K562 (cell line): ENCODE results near the gene ERBB4. TPM values are rescaled to one million over a fixed set of nuclear protein-coding genes. Genes with fewer than 3 reads are reported as not detected.

Experiments
- ATAC-seq: fragments of 200-7000 bp; cut with Tn5 transposase; 3 replicates; pipeline ENCODE4 v1.9.1; 2020; ENCODE audit warnings: moderate library complexity
- BruUV-seq: library from RNA; stranded (reverse); fragments of 400-500 nt; replicated peaks from 2 replicates; lab custom pipeline; 2021; lab: Mats Ljungman, UMichigan
- CTCF ChIA-PET: fragments of 300-600 bp; formaldehyde crosslinking; extraction: SDS; loops from one replicate; lab custom pipeline; 2021; ENCODE audit warnings: low intra/inter-chr PET ratio; lab: Yijun Ruan, JAX
- POLR2A ChIA-PET: fragments of 300-600, 350-650 bp; sonication (Branson Sonifier 250); formaldehyde crosslinking; extraction: SDS; loops from one replicate; lab custom pipeline; 2021; ENCODE audit warnings: antibody characterized with exemption, inconsistent platforms; lab: Yijun Ruan, JAX
- DNase-seq, 4 experiments: peaks; one replicate each; pipeline versions ENCODE4 v3.0.0 to v3.0.0-alpha.2; 2011 to 2018; ENCODE audit warnings: low spot score in 3 of 4, mixed read lengths in 3 of 4; ENCODE audit errors: extremely low read depth in 1 of 4
- FAIRE-seq: peaks from 2 replicates; lab custom pipeline; 2011; peaks lifted over from hg19 to GRCh38; lab: Jason Lieb, UNC
- H2AFZ ChIP-seq: 2 replicates; pipeline ENCODE4 v1.6.0; 2011; ENCODE audit warnings: low read depth, low read length, control low read depth, inconsistent platforms
- H3K27ac ChIP-seq: fragments of 200-600 bp; 3 replicates; pipeline ENCODE4 v1.8.0; 2011; ENCODE audit warnings: low read depth, mild to moderate bottlenecking, control low read depth, inconsistent platforms, low read length, moderate library complexity, mixed read lengths; ENCODE audit errors: extremely low read depth
- H3K27me3 ChIP-seq, 2 experiments: fragments of 300-600 bp in 1 of 2; 2 replicates in 1 of 2; 3 replicates in 1 of 2; pipeline versions ENCODE4 v1.6.0 to v1.8.0; 2011; ENCODE audit warnings: inconsistent platforms in 2 of 2, low read length in 2 of 2, mild to moderate bottlenecking in 1 of 2, mixed read lengths in 1 of 2, moderate library complexity in 1 of 2; ENCODE audit not compliant: control insufficient read depth in 2 of 2, insufficient read depth in 2 of 2
- H3K36me3 ChIP-seq: fragments of 300-600 bp; 3 replicates; pipeline ENCODE4 v1.8.0; 2011; ENCODE audit warnings: mild to moderate bottlenecking, low read length, inconsistent platforms; ENCODE audit not compliant: control insufficient read depth, insufficient read depth
- H3K4me1 ChIP-seq, 2 experiments: fragments of 200-600 bp in 1 of 2; replicated peaks in 1 of 2; 2 replicates in 1 of 2; 3 replicates in 1 of 2; pipeline versions ENCODE4 v1.5.1 to v1.8.0; 2011; ENCODE audit warnings: inconsistent platforms in 2 of 2, low read length in 2 of 2, mild to moderate bottlenecking in 1 of 2, mixed read lengths in 1 of 2, moderate library complexity in 1 of 2; ENCODE audit not compliant: control insufficient read depth in 2 of 2, insufficient read depth in 2 of 2
- H3K4me2 ChIP-seq: 2 replicates; pipeline ENCODE4 v1.6.1; 2011; ENCODE audit warnings: low read length, control low read depth, inconsistent platforms, mixed read lengths; ENCODE audit not compliant: insufficient read depth
- H3K4me3 ChIP-seq: fragments of 200-600 bp; sonication (generic), shearing (Covaris generic); 2 replicates; pipeline ENCODE4 v1.5.1; 2016; ENCODE audit warnings: control low read depth, inconsistent platforms
- H3K79me2 ChIP-seq: fragments of 200-600 bp; 3 replicates; pipeline ENCODE4 v1.8.0; 2011; ENCODE audit warnings: low read length, inconsistent platforms; ENCODE audit not compliant: control insufficient read depth, insufficient read depth
- H3K9ac ChIP-seq, 2 experiments: 2 replicates each; pipeline versions ENCODE4 v1.6.0 to v1.6.1; 2011; ENCODE audit warnings: low read depth in 2 of 2, low read length in 2 of 2, control low read depth in 1 of 2, inconsistent platforms in 1 of 2, mild to moderate bottlenecking in 1 of 2, mixed read lengths in 1 of 2; ENCODE audit not compliant: insufficient read depth in 1 of 2
- H3K9me1 ChIP-seq: one replicate; pipeline ENCODE4 v1.6.0; 2011; ENCODE audit warnings: inconsistent platforms, mild to moderate bottlenecking, low read length, moderate library complexity; ENCODE audit not compliant: control insufficient read depth, insufficient read depth
- H3K9me3 ChIP-seq: replicated peaks from 2 replicates; pipeline ENCODE4 v1.5.1; 2011; ENCODE audit warnings: low read depth, low read length, inconsistent platforms; ENCODE audit not compliant: control insufficient read depth, insufficient read depth
- H4K20me1 ChIP-seq: replicated peaks from 2 replicates; pipeline ENCODE4 v1.6.1; 2011; ENCODE audit warnings: low read length, inconsistent platforms, mixed read lengths; ENCODE audit not compliant: control insufficient read depth, insufficient read depth
- BRCA1 ChIP-seq, 2 experiments: fragments of 450-650 bp in 1 of 2; sonication (generic) in 1 of 2; formaldehyde crosslinking in 1 of 2; IDR thresholded peaks; 2 replicates each; pipeline versions ENCODE4 v1.5.0 to v1.6.1; 2017 to 2020; ENCODE audit warnings: mild to moderate bottlenecking in 1 of 2, missing genetic modification reagents in 1 of 2
- GATAD2B ChIP-seq: fragments of 450-650 bp; IDR thresholded peaks from 2 replicates; pipeline ENCODE4 v1.6.1; 2017; ENCODE audit warnings: mild to moderate bottlenecking, borderline replicate concordance
- HOXB6 ChIP-seq: fragments of 250-450 bp; sonication (Bioruptor Pico); IDR thresholded peaks from 2 replicates; pipeline ENCODE4 v1.5.1; 2022; ENCODE audit warnings: mild to moderate bottlenecking, borderline replicate concordance
- KDM1A ChIP-seq, 2 experiments: fragments of 450-650 bp; IDR thresholded peaks; 2 replicates each; pipeline ENCODE4 v1.6.1; 2016; ENCODE audit warnings: mild to moderate bottlenecking in 2 of 2
- ZEB2 ChIP-seq: fragments of 450-650 bp; IDR thresholded peaks from 2 replicates; pipeline ENCODE4 v1.6.1; 2016
- ZNF347 ChIP-seq: fragments of 450-650 bp; formaldehyde crosslinking; IDR thresholded peaks from 2 replicates; pipeline ENCODE4 v1.4.0; 2020; ENCODE audit warnings: low read depth, mild to moderate bottlenecking, moderate library complexity
- WGBS: fragments of 100-300 bp; shearing (Covaris generic); methylation state at CpG from one replicate; pipeline ENCODE4 v1.1.6; 2016; ENCODE audit warnings: low coverage, mixed read lengths; ENCODE audit not compliant: insufficient coverage; ENCODE audit errors: missing lambda C conversion rate; 5-methylcytosine and 5-hydroxymethylcytosine counted together
- in situ Hi-C: fragments of 300-500 bp; cut with MboI; formaldehyde crosslinking; loops from 4 replicates; pipeline ENCODE4 v1.15.0; 2018; ENCODE audit warnings: inconsistent platforms, mixed read lengths
- intact Hi-C: fragments of 100-400 bp; cut with micrococcal nuclease; formaldehyde crosslinking; loops from 2 replicates; pipeline ENCODE4 v1.14.2; 2022
- polyA plus RNA-seq, 8 experiments: library from polyadenylated mRNA; depleted of rRNA in 4 of 8; stranded (reverse) in 5 of 8; unstranded in 3 of 8; fragments of >200 nt; fragmentation: Nextera tagmentation in 2 of 8; fragmentation: Illumina TruSeq in 1 of 8; extraction: Ambion mirVana in 2 of 8; extraction: Trizol in 1 of 8; gene quantifications; 2 replicates each; pipeline versions ENCODE4 v1.2.1 to v1.2.3, GENCODE V29; 2011 to 2014; ENCODE audit warnings: inconsistent platforms in 1 of 8, missing spikeins in 1 of 8
- total RNA-seq, 7 experiments: library from RNA; depleted of rRNA in 6 of 7; stranded (reverse); fragments of >200 nt in 6 of 7; fragmentation: Illumina TruSeq in 2 of 7; extraction: Trizol in 2 of 7; gene quantifications; 2 replicates each; pipeline versions ENCODE4 v1.2.1 to v1.2.3, GENCODE V29; 2011 to 2021; ENCODE audit warnings: low replicate concordance in 1 of 7
- TF ChIP-seq, protein P1 (sequence below): fragments of 250-450 bp; sonication (Bioruptor Pico); IDR thresholded peaks from 2 replicates; pipeline ENCODE4 v1.8.0; 2021; ENCODE audit warnings: mild to moderate bottlenecking, moderate library complexity
- TF ChIP-seq, protein P2 (sequence below): fragments of 450-650 bp; formaldehyde crosslinking; IDR thresholded peaks from 2 replicates; pipeline ENCODE4 v1.4.0; 2020; ENCODE audit warnings: mild to moderate bottlenecking, moderate library complexity

ERBB4 gene
- total and polyA plus RNA-seq, 9 of the 15 experiments (the other 6 are each of a cell fraction or from before 2014, with no cell fraction given): not detected

DNA sequence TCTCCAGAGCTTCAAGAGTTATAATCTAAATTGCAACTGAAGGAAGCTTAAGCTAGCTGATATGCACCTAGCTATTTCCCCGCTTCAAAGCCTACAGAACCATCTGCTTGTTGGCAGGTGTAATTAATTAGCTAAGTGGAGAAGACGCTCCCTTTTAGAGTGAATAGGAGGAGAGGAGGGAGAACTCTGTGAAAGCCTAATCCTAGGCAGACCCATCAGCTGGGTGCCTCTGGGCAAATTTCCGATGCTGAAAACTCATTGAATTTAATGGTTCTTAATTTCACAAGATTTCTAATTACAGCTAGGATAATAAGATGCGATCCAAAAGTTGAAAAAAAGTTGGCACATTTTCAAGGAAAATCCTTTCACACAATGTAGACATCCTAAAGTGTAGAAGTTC is 735.9 kb downstream of the ERBB4 start:
- FAIRE-seq (no peak), ATAC-seq (no peak), DNase-seq (no peak)
- no peak overlapping the region for H2AFZ ChIP-seq
- no TSS peak for BruUV-seq
- no peak for TF ChIP-seq ZEB2
- TF ChIP-seq, protein P1, sequence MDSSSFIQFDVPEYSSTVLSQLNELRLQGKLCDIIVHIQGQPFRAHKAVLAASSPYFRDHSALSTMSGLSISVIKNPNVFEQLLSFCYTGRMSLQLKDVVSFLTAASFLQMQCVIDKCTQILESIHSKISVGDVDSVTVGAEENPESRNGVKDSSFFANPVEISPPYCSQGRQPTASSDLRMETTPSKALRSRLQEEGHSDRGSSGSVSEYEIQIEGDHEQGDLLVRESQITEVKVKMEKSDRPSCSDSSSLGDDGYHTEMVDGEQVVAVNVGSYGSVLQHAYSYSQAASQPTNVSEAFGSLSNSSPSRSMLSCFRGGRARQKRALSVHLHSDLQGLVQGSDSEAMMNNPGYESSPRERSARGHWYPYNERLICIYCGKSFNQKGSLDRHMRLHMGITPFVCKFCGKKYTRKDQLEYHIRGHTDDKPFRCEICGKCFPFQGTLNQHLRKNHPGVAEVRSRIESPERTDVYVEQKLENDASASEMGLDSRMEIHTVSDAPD (CRISPR knock-in tag): no peak
- no peaks in the 10 kb centered on the region for H4K20me1 ChIP-seq
- H3K9ac ChIP-seq: no peak overlapping the region
- H3K4me3 ChIP-seq: no peak overlapping the region
- in situ Hi-C loops: no loop called here
- H3K4me2 ChIP-seq: no peak overlapping the region
- no peaks in the 10 kb centered on the region for H3K36me3 ChIP-seq
- WGBS: 0% methylated on average over 4 of the region's 4 CpGs
- H3K27ac ChIP-seq: no peak overlapping the region
- CTCF ChIA-PET: no interaction called here
- no peaks in the 10 kb centered on the region for H3K4me1 ChIP-seq
- no peaks in the 10 kb centered on the region for H3K79me2 ChIP-seq
- intact Hi-C loops: no loop called here
- no peaks in the 10 kb centered on the region for H3K27me3 ChIP-seq
- H3K9me1 ChIP-seq: no peaks in the 10 kb centered on the region
- POLR2A ChIA-PET: no interaction called here
- no peaks in the 10 kb centered on the region for H3K9me3 ChIP-seq

DNA sequence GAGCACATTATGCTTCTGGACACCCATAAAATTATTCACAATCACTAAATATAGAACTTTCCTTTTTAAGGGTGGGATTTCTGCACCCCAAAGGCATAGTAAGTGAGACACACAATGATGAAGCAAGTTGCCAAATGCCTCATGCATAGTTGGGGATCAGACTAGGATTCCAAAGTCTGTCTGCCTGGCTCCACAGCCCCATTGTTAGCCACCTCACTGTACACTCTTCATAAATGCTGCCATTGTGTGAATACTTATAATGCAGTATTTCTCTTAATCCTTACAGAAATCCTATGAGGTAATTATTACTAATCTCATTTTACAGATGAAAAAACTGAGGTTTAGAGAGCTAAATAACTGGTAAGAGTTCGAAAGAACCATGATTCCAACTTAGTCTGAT is 738.6 kb downstream of the ERBB4 start:
- POLR2A ChIA-PET: no interaction called here
- H3K9me1 ChIP-seq: no peaks in the 10 kb centered on the region
- H3K9ac ChIP-seq: no peak overlapping the region
- H2AFZ ChIP-seq: no peak overlapping the region
- H3K4me1 ChIP-seq: no peaks in the 10 kb centered on the region
- no TSS peak for BruUV-seq
- in situ Hi-C loops (no loop called here), intact Hi-C loops (no loop called here)
- DNase-seq (no peak), FAIRE-seq (no peak), ATAC-seq (no peak)
- no peak overlapping the region for H3K4me3 ChIP-seq
- no peaks in the 10 kb centered on the region for H3K36me3 ChIP-seq
- no peaks in the 10 kb centered on the region for H4K20me1 ChIP-seq
- H3K27me3 ChIP-seq: no peaks in the 10 kb centered on the region
- H3K27ac ChIP-seq: no peak overlapping the region
- CTCF ChIA-PET: no interaction called here
- TF ChIP-seq BRCA1 (IDR thresholded peaks at IDR 0.05): no peak
- no peak for TF ChIP-seq BRCA1 (CRISPR knock-in tag; IDR thresholded peaks at IDR 0.05)
- TF ChIP-seq, protein P2, sequence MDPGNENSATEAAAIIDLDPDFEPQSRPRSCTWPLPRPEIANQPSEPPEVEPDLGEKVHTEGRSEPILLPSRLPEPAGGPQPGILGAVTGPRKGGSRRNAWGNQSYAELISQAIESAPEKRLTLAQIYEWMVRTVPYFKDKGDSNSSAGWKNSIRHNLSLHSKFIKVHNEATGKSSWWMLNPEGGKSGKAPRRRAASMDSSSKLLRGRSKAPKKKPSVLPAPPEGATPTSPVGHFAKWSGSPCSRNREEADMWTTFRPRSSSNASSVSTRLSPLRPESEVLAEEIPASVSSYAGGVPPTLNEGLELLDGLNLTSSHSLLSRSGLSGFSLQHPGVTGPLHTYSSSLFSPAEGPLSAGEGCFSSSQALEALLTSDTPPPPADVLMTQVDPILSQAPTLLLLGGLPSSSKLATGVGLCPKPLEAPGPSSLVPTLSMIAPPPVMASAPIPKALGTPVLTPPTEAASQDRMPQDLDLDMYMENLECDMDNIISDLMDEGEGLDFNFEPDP: no peak
- TF ChIP-seq GATAD2B: no peak
- no peak for TF ChIP-seq KDM1A (IDR thresholded peaks at IDR 0.05)
- TF ChIP-seq HOXB6 (CRISPR knock-in tag): no peak
- no peak for TF ChIP-seq ZNF347 (CRISPR knock-in tag)
- no peaks in the 10 kb centered on the region for H3K79me2 ChIP-seq
- H3K9me3 ChIP-seq: no peaks in the 10 kb centered on the region
- H3K4me2 ChIP-seq: no peak overlapping the region
- WGBS: 0% methylated on average over 1 of the region's 1 CpG
